ENCODE results near the gene TOMM70. TPM values are rescaled to one million over a fixed set of nuclear protein-coding genes. Genes with fewer than 3 reads are reported as not detected.

TOMM70 gene
- total and polyA plus RNA-seq, 2 of the 13 experiments (the other 11 are each of a cell fraction or from before 2014, with no cell fraction given): 27.0 to 77.2 TPM

DNA sequence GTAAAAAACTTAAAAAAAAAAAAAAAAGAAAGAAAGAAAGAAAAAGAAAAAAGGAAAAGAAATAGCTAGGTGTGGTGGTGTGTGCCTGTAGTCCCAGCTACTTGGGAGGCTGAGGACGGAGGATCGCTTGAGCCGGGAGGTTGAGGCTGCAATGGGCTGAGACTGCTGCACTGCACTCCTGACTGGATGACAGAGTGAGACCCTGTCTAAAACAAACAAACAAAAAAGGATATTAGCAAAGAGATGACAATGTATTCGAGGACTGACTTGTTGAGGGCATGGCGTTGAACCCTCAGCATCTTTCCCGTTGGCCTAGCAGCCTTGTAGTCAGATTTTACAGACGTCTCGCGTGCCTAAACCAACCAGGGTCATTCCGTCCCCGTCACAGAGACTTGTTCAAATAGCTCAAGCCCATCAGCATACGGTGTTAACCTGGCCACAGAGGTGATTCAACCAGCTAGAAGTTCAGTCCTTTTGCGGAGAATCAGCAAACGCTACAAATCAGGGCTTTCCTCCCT lies 66.9 kb downstream of the TOMM70 start (continued):
- TF ChIP-seq, protein P1, sequence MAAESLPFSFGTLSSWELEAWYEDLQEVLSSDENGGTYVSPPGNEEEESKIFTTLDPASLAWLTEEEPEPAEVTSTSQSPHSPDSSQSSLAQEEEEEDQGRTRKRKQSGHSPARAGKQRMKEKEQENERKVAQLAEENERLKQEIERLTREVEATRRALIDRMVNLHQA (CRISPR knock-in tag; IDR thresholded peaks at IDR 0.05): no peak
- no peak for TF ChIP-seq ZNF547 (CRISPR knock-in tag; IDR thresholded peaks at IDR 0.05)

GRCh38 chr3:100333051-100333450 lies 67.8 kb downstream of the TOMM70 start:
- intact Hi-C loops (cut with micrococcal nuclease; ENCODE audit: unreplicated experiment): no loop called here
- no TSS peak for BruUV-seq (replicated peaks)
- Histone ChIP-seq H3K27ac (ENCODE audit: extremely low read length, insufficient read depth, low read length) (no peak overlapping the region), H3K9ac (ENCODE audit: insufficient read depth, low read depth, low read length) (no peak overlapping the region), H3K4me3 (replicated peaks in 1 of 3; ENCODE audit: insufficient read depth in 1 of 3, low read depth in 2 of 3, low read length in 3 of 3) (no peak overlapping the region), H2AFZ (ENCODE audit: low read length) (no peak overlapping the region), H3K27me3 (ENCODE audit: control insufficient read depth in 1 of 2, insufficient read depth in 2 of 2, low read length in 2 of 2) (no peaks in the 10 kb centered on the region), H3K4me1 (ENCODE audit: insufficient read depth, low read length) (peaks cover 51% of the 10 kb centered on the region), H3K9me3 (ENCODE audit: low read length) (no peaks in the 10 kb centered on the region), H3K4me2 (ENCODE audit: low read depth, low read length) (no peak overlapping the region), H3K36me3 (replicated peaks in 1 of 2; ENCODE audit: control insufficient read depth in 1 of 2, insufficient read depth in 2 of 2, low read length in 2 of 2) (no peaks in the 10 kb centered on the region), H4K20me1 (ENCODE audit: insufficient read depth, low read length) (no peaks in the 10 kb centered on the region), H3K79me2 (ENCODE audit: insufficient read depth, low read length) (no peaks in the 10 kb centered on the region)
- in situ Hi-C loops (cut with HindIII; ENCODE audit: extremely low pct_ligation_motif_present, low pct_unique_long_range_greater_than_20kb): no loop called here
- no peak for DNase-seq (ENCODE audit: low spot score)
- ATAC-seq: no peak
- CTCF ChIA-PET (ENCODE audit: low intra/inter-chr PET ratio, low total read pairs): no interaction called here
- POLR2A ChIA-PET: interaction anchor here (4.6 kb wide), 1 partner anchor 69 kb away, joined by 29 read pairs; the partner anchor contains the start of genes LNP1 and TOMM70
- no peak for FAIRE-seq
- TF ChIP-seq MTA3 (CRISPR knock-in tag; IDR thresholded peaks at IDR 0.05) (no peak), KLF12 (CRISPR knock-in tag; IDR thresholded peaks at IDR 0.05; ENCODE audit: borderline replicate concordance) (no peak), STAG1 (CRISPR knock-in tag; IDR thresholded peaks at IDR 0.05) (no peak), ZNF567 (CRISPR knock-in tag; IDR thresholded peaks at IDR 0.05; ENCODE audit: borderline replicate concordance) (no peak), JUN (CRISPR knock-in tag; IDR thresholded peaks at IDR 0.05) (no peak), ZNF230 (CRISPR knock-in tag; IDR thresholded peaks at IDR 0.05) (no peak), ZNF615 (CRISPR knock-in tag; IDR thresholded peaks at IDR 0.05; ENCODE audit: borderline replicate concordance) (no peak), ZNF124 (CRISPR knock-in tag; IDR thresholded peaks at IDR 0.05) (no peak), SAFB2 (CRISPR knock-in tag; IDR thresholded peaks at IDR 0.05; ENCODE audit: borderline replicate concordance, low read depth) (no peak), ZNF646 (CRISPR knock-in tag; IDR thresholded peaks at IDR 0.05) (no peak), ZNF414 (CRISPR knock-in tag; IDR thresholded peaks at IDR 0.05) (no peak), ZC3H13 (CRISPR knock-in tag; IDR thresholded peaks at IDR 0.05) (no peak)
- TF ChIP-seq, protein P2, sequence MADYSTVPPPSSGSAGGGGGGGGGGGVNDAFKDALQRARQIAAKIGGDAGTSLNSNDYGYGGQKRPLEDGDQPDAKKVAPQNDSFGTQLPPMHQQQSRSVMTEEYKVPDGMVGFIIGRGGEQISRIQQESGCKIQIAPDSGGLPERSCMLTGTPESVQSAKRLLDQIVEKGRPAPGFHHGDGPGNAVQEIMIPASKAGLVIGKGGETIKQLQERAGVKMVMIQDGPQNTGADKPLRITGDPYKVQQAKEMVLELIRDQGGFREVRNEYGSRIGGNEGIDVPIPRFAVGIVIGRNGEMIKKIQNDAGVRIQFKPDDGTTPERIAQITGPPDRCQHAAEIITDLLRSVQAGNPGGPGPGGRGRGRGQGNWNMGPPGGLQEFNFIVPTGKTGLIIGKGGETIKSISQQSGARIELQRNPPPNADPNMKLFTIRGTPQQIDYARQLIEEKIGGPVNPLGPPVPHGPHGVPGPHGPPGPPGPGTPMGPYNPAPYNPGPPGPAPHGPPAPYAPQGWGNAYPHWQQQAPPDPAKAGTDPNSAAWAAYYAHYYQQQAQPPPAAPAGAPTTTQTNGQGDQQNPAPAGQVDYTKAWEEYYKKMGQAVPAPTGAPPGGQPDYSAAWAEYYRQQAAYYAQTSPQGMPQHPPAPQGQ (CRISPR knock-in tag; IDR thresholded peaks at IDR 0.05; ENCODE audit: borderline replicate concordance): no peak
